Heart right ventricle (tissue), 16 donors: ENCODE measurements around the gene ZNF618. TPM values are rescaled to one million over a fixed set of nuclear protein-coding genes. Genes with fewer than 3 reads are reported as not detected.
A peak's percentile ranks its signal among the peaks of the same experiment; 100 is the strongest.

Experiments
- ATAC-seq, 8 donors: fragments of 200-7000 bp; cut with Tn5 transposase; one replicate each; pipeline ENCODE4 v1.9.1; 2020; ENCODE audit warnings: mild to moderate bottlenecking in 8 of 8, moderate library complexity in 8 of 8, moderate number of reproducible peaks in 1 of 8
- DNase-seq, 2 donors: peaks; one replicate each; pipeline ENCODE4 v3.0.0-alpha.2; 2020
- H3K27ac ChIP-seq, 10 donors: fragments of 200-600 bp; sonication (generic) in 2 of 10; one replicate each; pipeline versions ENCODE4 v1.5.0 to v1.8.0; 2020 to 2022; ENCODE audit warnings: mild to moderate bottlenecking in 3 of 10
- H3K27me3 ChIP-seq, 7 donors: fragments of 200-600 bp; one replicate each; pipeline ENCODE4 v1.8.0; 2021 to 2022; ENCODE audit warnings: mild to moderate bottlenecking in 2 of 7
- H3K36me3 ChIP-seq, 9 donors: fragments of 200-600 bp; sonication (generic) in 1 of 9; one replicate each; pipeline versions ENCODE4 v1.5.0 to v1.8.0; 2020 to 2022; ENCODE audit warnings: mild to moderate bottlenecking in 2 of 9
- H3K4me1 ChIP-seq, 9 donors: fragments of 200-600 bp; sonication (generic) in 1 of 9; one replicate each; pipeline versions ENCODE4 v1.5.0 to v1.8.0; 2020 to 2022; ENCODE audit warnings: mild to moderate bottlenecking in 4 of 9
- H3K4me3 ChIP-seq, 10 donors: fragments of 200-600 bp; sonication (generic) in 2 of 10; one replicate each; pipeline versions ENCODE4 v1.5.0 to v1.8.0; 2020 to 2022; ENCODE audit warnings: mild to moderate bottlenecking in 7 of 10, moderate library complexity in 2 of 10
- H3K9me3 ChIP-seq, 11 donors: fragments of 200-600 bp in 10 of 11; sonication (generic) in 2 of 11; one replicate each; pipeline versions ENCODE4 v1.5.0 to v1.8.0; 2013 to 2022; ENCODE audit warnings: mild to moderate bottlenecking in 2 of 11, control low read depth in 1 of 11, moderate library complexity in 1 of 11
- WGBS, 2 donors: extraction: QIAGEN DNeasy Blood & Tissue Kit; methylation state at CpG; one replicate each; pipeline ENCODE4 v1.1.7; 2013; ENCODE audit warnings: inconsistent platforms in 1 of 2; 5-methylcytosine and 5-hydroxymethylcytosine counted together
- intact Hi-C, 10 donors: fragments of 100-400 bp; cut with DNase I; formaldehyde crosslinking; loops; one replicate each; pipeline versions ENCODE4 v1.11.1 to v1.14.2; 2022
- polyA plus RNA-seq, 2 donors: library from polyadenylated mRNA; stranded (reverse); fragments of 200-250 nt; gene quantifications; one replicate each; pipeline ENCODE4 v1.2.3, GENCODE V29; 2013
- total RNA-seq, 10 donors: library from RNA; stranded (reverse); fragmentation: NEBNext Ultra II Directional in 3 of 10; extraction: Animal tissue kit (Norgen Biotek cat#: 25700) in 3 of 10; gene quantifications; one replicate each; pipeline versions ENCODE4 v1.2.1 to v1.2.4, GENCODE V29; 2021 to 2023
- TF ChIP-seq, protein P1 (sequence below), 9 donors: fragments of 200-600 bp; sonication (generic) in 2 of 9; IDR thresholded peaks; one replicate each; pipeline versions ENCODE4 v1.5.0 to v1.8.0; 2021 to 2022; ENCODE audit warnings: antibody characterized with exemption in 9 of 9, mild to moderate bottlenecking in 5 of 9, moderate library complexity in 1 of 9
- donor health status: Arrhythmogenic right ventricular cardiomyopathy.
- donor health status: ischemic (EF 13 %, LVEDD 7.1; RV severe dilation, severe dysfunction).
- donor health status: healthy with polysubstance abuse.
- donor health status: DM: no; HTN: yes; CAD: no.
- donor health status: DM: no; HTN: no; CAD: no.
- donor health status: ischemic (EF 25% LVEDD 6.9; RV normal size, moderate dysfunction).
- donor health status: ischemic (EF 25% LVEDD 5.7; RV mildly dilated, moderate dysfunction).
- donor health status: healthy.
- donor health status: DM: yes; HTN: yes; CAD: no.
- donor health status: Ischemic cardiomyopathy.
- donor health status: ischemic (EF 35%, LVEDD 5.7; RV mildly dilated, moderate dysfunction).
- donor health status: nonischemic (EF 11% LVEDD 7.7; RV severe dilation, severe dysfunction).
- donor health status: DM: yes; HTN: yes; CAD: no.
- donor health status: PGD.
- donor health status: ischemic (EF 29% LVEDD 5.4; RV normal size, mild dysfunction).
- donor health status: nonischemic (EF 23%, LVEDD 6.1; RV moderate dilation, normal function).

The ZNF618 gene
- total and polyA plus RNA-seq, 12 donors = 0.59 to 2.5 (median 1.6) TPM

DNA sequence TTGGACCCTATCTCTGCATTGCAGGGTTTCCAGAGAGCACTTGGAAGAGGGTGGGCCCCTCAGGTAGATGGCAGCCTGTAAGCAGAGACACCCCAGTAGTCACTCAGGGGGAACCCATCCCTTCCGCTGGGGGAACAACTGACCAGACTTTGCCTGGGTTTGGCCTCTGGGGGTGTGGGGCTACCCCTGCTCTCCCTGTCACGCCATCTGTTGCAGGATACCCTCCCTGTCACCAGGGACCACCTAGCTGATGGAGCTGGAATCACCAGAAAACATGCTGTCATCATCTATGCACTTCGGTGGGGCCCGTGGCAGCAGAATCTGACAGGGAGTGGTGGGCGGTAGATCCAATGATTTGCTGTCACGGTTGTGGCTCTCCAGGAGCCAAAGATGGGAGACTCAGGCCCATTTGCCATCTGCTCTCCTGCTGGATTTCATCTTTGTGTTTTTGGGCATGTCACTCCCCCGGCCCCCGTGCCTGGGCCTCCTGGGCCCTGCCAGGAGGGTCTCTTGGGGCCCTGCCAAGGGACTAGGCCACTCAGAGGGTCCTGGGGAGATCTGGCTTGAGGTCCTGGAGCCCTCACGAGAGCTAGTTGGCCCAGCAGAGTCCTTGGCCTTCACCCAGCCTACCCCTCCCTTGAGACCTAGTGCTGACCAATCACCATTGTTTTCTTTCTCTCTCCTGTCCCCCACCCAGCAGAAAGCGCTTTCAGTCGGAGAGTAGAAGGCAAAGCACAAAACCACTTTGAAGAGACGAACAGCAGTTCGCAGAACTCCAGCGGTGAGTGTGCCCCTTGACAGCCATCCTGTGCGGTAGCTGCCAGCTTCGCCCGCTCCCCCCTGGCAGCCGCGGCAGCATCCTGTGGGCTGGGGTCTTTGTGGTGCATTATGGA is 156.1 kb downstream of the ZNF618 start:
- intact Hi-C loops = loop anchor here (2.0 to 10.0 kb wide), 7 partner anchors 225 to 350 kb away; no protein-coding TSS in a partner anchor

DNA sequence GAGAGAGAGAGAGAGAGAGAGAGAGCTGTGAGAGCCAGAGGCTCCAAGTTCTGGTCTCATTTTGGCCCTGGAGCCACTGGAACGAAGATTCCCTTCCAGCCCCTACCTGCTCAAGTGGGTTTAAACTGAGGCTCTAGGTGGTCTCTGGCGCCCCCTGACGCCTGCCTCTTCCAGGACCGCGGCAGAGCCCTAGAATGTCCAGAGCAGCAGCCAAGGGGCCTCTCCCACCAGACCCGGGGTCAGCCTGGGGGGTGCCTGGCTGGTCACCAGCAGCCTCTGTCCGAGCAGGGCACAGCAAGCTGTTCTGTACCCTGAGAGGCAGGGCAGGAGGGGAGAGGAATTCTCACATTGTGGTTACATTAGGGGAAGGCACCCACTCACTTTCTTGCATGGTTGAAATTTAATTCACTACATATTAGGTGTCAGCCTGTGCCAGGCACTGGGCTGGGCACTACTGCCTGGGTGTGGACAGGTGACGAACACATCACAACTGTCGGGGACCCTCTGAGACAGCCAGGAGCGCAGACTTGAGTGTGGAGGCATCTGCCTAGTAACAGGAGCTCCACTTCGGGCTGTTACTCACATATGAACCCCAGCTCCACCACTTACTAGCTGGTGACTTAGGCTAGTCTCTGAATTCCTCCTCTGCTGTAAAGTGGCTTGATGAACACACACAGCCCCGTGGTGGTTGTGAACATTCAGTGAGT is 157.4 kb downstream of the ZNF618 start:
- H3K9me3 ChIP-seq = peaks cover 0 to 6% (median 0%) of the 10 kb centered on the region in 11 donors

More for the DNA sequence above, 156.1 kb downstream of the ZNF618 start:
- Histone ChIP-seq H3K27ac (no peak overlapping the region), H3K27me3 (no peaks in the 10 kb centered on the region), H3K4me3 (no peak overlapping the region), H3K9me3 (peaks cover 0 to 4% (median 0%) of the 10 kb centered on the region in 11 donors), H3K36me3 (peaks cover 0 to 58% (median 12%) of the 10 kb centered on the region in 9 donors), H3K4me1 (peaks cover 0 to 7% (median 0%) of the 10 kb centered on the region in 9 donors)
- WGBS, 2 donors = 76 to 83% methylated on average over 19 of the region's 19 CpGs
- peak in 1 of 8 donors; percentile 37 for ATAC-seq
- TF ChIP-seq, protein P1, sequence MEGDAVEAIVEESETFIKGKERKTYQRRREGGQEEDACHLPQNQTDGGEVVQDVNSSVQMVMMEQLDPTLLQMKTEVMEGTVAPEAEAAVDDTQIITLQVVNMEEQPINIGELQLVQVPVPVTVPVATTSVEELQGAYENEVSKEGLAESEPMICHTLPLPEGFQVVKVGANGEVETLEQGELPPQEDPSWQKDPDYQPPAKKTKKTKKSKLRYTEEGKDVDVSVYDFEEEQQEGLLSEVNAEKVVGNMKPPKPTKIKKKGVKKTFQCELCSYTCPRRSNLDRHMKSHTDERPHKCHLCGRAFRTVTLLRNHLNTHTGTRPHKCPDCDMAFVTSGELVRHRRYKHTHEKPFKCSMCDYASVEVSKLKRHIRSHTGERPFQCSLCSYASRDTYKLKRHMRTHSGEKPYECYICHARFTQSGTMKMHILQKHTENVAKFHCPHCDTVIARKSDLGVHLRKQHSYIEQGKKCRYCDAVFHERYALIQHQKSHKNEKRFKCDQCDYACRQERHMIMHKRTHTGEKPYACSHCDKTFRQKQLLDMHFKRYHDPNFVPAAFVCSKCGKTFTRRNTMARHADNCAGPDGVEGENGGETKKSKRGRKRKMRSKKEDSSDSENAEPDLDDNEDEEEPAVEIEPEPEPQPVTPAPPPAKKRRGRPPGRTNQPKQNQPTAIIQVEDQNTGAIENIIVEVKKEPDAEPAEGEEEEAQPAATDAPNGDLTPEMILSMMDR (IDR thresholded peaks at IDR 0.05) = no peak
- no peak for DNase-seq

DNA sequence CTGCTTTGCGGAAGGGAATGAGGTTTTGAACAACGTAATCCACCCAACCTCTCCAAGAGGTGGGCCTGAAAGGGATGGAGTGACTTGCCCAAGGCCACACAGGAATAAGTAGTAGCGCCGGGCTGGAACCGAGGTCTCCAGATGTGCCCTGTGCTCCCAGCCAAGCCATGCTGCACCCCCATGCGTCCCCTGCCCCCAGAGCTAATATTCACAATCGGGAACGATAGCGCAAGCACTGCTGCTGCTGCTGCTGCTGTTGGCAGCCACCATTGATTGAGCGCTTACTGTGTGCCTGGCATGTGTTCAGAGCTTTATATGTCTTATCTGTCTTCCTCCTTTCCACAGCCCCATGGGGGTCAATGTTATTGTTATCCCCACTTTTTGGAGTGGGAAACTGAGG is 158.1 kb downstream of the ZNF618 start:
- DNase-seq (no peak), ATAC-seq (no peak)
- no peak overlapping the region for H3K4me3 ChIP-seq
- intact Hi-C loops = loop anchor here in 9 of 10 donors (5.0 to 10.0 kb wide), 6 partner anchors 227 to 352 kb away; no protein-coding TSS in a partner anchor
- H3K27ac ChIP-seq = no peak overlapping the region
- H3K27me3 ChIP-seq = no peaks in the 10 kb centered on the region
- peaks cover 0 to 64% (median 12%) of the 10 kb centered on the region in 9 donors for H3K36me3 ChIP-seq
- peaks cover 0 to 6% (median 0%) of the 10 kb centered on the region in 11 donors for H3K9me3 ChIP-seq
- H3K4me1 ChIP-seq = peaks cover 0 to 7% (median 0%) of the 10 kb centered on the region in 9 donors
- WGBS, 2 donors = 96 to 97% methylated on average over 10 of the region's 10 CpGs
- TF ChIP-seq, protein P1 (IDR thresholded peaks at IDR 0.05) = no peak

More for the DNA sequence above, 157.4 kb downstream of the ZNF618 start:
- Histone ChIP-seq H3K36me3 (peaks cover 0 to 64% (median 12%) of the 10 kb centered on the region in 9 donors), H3K4me3 (no peak overlapping the region), H3K4me1 (peaks cover 0 to 7% (median 0%) of the 10 kb centered on the region in 9 donors), H3K27ac (no peak overlapping the region), H3K27me3 (no peaks in the 10 kb centered on the region)
- DNase-seq (peak in 1 of 2 donors; percentile 48), ATAC-seq (peak; percentile 54 to 84 (median 73))
- TF ChIP-seq, protein P1 (IDR thresholded peaks at IDR 0.05) = peak; percentile 23 to 74 (median 65)
- intact Hi-C loops = loop anchor here (1.0 to 10.0 kb wide), 8 partner anchors 226 to 351 kb away; no protein-coding TSS in a partner anchor
- WGBS, 2 donors = 55 to 61% methylated on average over 12 of the region's 12 CpGs

DNA sequence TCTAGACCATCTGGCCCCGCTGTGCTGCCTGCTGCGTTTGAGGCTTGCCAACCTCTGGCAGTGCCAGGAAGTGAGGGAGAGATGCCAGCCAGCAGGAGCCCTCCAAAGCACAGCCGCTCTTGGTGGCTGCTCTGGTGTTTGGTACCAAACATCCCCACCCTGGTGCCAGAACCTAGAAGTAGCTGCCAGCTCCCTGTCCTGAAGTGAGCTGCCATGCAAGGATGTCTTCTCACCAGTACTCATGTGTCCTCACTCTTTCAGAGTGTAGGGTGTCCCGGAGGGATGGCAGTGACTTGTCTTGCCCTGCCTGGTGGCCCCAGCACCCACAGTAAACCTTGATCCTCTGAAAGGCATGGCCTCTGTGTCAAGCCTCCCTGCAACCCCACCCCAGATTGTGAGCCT is 158.6 kb downstream of the ZNF618 start:
- intact Hi-C loops = loop anchor here in 9 of 10 donors (5.0 to 10.0 kb wide), 6 partner anchors 227 to 352 kb away; no protein-coding TSS in a partner anchor
- no peak for DNase-seq
- Histone ChIP-seq H3K27ac (no peak overlapping the region), H3K9me3 (peaks cover 0 to 6% (median 0%) of the 10 kb centered on the region in 11 donors), H3K4me1 (peaks cover 0 to 7% (median 0%) of the 10 kb centered on the region in 9 donors), H3K4me3 (no peak overlapping the region), H3K27me3 (no peaks in the 10 kb centered on the region), H3K36me3 (peaks cover 0 to 64% (median 12%) of the 10 kb centered on the region in 9 donors)
- TF ChIP-seq, protein P1 (IDR thresholded peaks at IDR 0.05) = no peak
- ATAC-seq = no peak
- 74 to 75% methylated on average over 4 of the region's 4 CpGs for WGBS, 2 donors
